Activated naive CD4-positive, alpha-beta T cell treated with anti-CD3 and anti-CD28 coated beads, Interleukin-2, amount 50 U/mL, for 72 hours (primary cell): ENCODE results near the gene SHOC2. TPM values are rescaled to one million over a fixed set of nuclear protein-coding genes. Genes with fewer than 3 reads are reported as not detected.

Experiments
- ATAC-seq, 2 donors: fragments of 150-1000 bp; cut with Tn5 transposase; 2 replicates each; pipeline ENCODE4 v1.10.0; 2021; ENCODE audit warnings: mild to moderate bottlenecking in 2 of 2, moderate library complexity in 2 of 2
- DNase-seq, 2 donors: peaks; one replicate each; pipeline ENCODE4 v3.0.0; 2021 to 2022; ENCODE audit warnings: low spot score in 2 of 2
- H3K27ac Mint-ChIP-seq, 2 donors: one replicate each; pipeline ENCODE4 v1.8.0; 2022; ENCODE audit warnings: mild to moderate bottlenecking in 2 of 2, mixed read lengths in 2 of 2
- H3K36me3 Mint-ChIP-seq, 2 donors: one replicate each; pipeline ENCODE4 v1.8.0; 2022; ENCODE audit warnings: mixed read lengths in 2 of 2
- H3K9me3 Mint-ChIP-seq, 2 donors: one replicate each; pipeline ENCODE4 v1.8.0; 2022; ENCODE audit warnings: mixed read lengths in 2 of 2
- total RNA-seq, 2 donors: library from RNA; stranded (reverse); gene quantifications; one replicate each; pipeline ENCODE4 v1.2.3, GENCODE V29; 2022

The SHOC2 gene
- total RNA-seq = 10 to 100 TPM; 33.7 to 35.9 TPM

DNA sequence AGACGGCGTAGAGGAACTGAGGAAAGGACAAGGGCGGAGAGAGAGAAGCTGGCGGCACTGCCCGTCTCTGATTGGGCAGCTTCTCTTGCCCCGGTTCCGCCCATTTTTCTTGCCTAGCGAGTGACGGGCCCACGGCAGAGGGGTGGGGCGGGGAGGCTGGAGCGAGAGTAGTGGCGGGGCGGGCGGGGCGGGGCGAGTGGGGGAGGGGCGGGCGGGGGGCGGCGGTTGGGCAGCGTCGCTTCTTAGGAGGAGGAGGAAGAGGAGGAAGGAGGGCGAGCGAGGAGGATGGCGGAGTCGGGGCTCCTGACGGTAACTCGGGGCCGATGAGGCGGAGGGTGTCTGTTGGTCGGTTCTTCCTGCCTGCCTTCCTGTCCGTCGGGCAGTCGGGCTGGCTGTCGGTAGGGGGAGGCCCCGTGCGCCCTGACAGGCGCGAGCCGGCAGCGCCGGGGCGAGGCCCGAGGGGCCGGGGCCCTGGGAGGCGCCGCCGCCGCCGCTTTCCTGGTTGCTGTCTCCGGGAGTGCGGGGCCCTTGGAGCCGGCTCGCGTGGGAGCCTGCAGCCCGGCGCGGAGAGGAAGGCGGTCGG, at the start of gene SHOC2:
Gene SHOC2, plus strand, starts transcription at position 256 of the 583 bp plus-strand sequence. CDS start 44,755 bp downstream, outside the sequence.
- ATAC-seq (peak; percentile 44 to 45), DNase-seq (peak; percentile 74 to 99)
- Mint-ChIP-seq H3K9me3 (no peaks in the 10 kb centered on the region), H3K27ac (peak within 1 kb of the TSS; percentile 99), H3K36me3 (peaks cover 7 to 16% of the 10 kb centered on the region in 2 donors)

- Mint-ChIP-seq H3K36me3 (peaks cover 9 to 22% of the 10 kb centered on the region in 2 donors), H3K27ac (peak overlapping the region; percentile 93 to 94), H3K9me3 (peaks cover 0 to 9% of the 10 kb centered on the region in 2 donors)
- ATAC-seq = no peak
- no peak for DNase-seq
Measured at GRCh38 chr10:110870823-110871297, 48.5 kb upstream of the SHOC2 start.

GRCh38 chr10:110871298-110872084, 47.9 kb upstream of the SHOC2 start, which contains the start of gene PDCD4:
Gene PDCD4 (plus strand): TSS chr10:110871928. CDS start chr10:110876028, 4,100 bp downstream.
- Mint-ChIP-seq H3K9me3 (peaks cover 0 to 9% of the 10 kb centered on the region in 2 donors), H3K27ac (peak within 1 kb of the TSS; percentile 93 to 97), H3K36me3 (peaks cover 9 to 22% of the 10 kb centered on the region in 2 donors)
- DNase-seq (peak; percentile 92 to 97), ATAC-seq (peak; percentile 86 to 87)

DNA sequence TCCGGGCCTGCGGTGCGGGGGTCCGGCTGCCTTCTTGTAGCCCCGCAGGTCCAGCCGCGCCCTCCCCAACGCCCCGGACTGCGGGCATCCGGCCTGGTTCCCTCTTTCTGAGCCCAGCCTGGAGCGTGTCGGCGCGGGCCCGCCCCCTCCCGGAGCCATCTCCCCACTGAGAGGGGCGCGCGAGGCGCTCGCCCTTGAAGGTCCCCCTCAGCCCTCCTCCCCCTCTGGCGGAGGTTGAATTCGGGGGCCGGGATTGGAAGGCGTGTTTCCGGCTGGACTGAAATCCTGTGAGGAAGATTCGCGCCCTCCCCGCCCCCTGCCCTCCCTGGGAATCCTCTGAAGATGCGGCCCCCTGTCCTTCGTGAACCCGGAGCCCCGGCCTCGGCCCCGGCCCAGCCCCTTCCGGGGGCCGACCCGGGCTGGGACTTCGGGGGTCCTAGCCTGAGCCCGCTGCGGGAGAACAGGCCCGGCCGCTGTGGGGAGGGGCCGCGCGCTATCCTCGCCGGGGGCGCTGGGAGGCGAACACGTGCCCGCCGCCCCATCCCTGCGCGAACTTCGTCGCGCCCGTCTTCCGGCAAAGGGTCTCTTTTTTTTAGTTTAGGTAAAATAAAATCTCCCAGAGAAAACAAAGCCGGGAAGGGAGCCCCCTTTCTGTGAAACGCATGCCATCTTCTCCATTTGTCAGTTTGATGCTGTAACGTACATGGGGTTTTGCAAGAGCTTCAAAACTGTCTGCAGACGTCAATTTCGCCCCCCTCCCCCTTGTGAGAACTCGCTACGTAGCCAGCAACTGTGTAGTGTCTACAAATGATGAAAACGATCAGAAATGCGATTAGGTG, 47.0 kb upstream of the SHOC2 start:
- Mint-ChIP-seq H3K27ac (peak overlapping the region; percentile 93 to 97), H3K9me3 (peaks cover 0 to 9% of the 10 kb centered on the region in 2 donors)
- ATAC-seq = peak; percentile 75 to 79

DNA sequence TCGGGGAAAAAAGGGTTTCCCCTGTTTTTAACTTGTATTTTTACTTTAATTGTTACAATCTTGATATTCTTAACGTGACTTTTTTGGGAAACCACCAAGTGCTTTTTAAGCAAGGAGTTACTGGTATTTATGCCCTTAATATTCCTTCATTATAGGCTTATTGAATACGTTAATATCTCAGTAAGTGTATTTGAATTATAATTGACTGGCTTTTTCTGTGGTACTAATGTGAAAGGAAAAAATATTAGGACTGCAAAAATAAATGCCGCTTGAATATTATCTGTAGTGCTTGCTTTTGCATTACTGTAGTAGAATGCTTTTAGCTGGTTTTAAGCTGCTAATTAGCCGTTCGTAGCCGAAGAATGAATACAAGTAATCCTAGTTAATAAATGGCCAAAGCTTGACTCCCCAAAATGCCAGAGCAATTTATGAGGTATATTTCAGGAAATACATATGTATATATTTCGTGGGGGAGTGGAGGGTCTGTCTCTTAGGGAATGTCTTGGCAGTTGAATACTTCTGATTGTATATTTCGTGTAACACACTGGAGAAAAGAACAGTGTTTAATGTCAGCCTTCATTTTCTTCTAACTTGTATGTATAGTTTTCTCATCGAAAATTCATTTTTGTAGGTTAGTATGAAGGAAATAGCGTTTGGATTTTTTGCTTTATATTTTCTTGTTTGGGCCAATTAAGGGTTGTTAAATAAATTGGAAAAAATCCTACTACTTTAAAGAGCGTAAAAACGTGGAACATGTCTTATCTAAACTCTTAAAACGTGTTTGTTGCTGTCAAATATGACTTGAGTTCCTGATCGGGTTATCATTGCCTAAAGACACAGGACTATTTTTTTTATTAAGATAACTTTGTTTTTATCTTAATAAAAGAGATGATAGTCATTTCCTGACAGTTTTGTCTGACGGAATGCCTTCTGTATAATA, 46.1 kb upstream of the SHOC2 start:
- Mint-ChIP-seq H3K36me3 (peaks cover 15 to 22% of the 10 kb centered on the region in 2 donors), H3K9me3 (peaks cover 0 to 9% of the 10 kb centered on the region in 2 donors), H3K27ac (peak overlapping the region; percentile 93 to 97)
- ATAC-seq = no peak
- no peak for DNase-seq

More for the DNA sequence above, 47.0 kb upstream of the SHOC2 start:
- peak; percentile 64 to 74 for DNase-seq
- peaks cover 9 to 22% of the 10 kb centered on the region in 2 donors for H3K36me3 Mint-ChIP-seq

- Mint-ChIP-seq H3K27ac (peak overlapping the region; percentile 13 to 93), H3K36me3 (peaks cover 15 to 22% of the 10 kb centered on the region in 2 donors), H3K9me3 (peaks cover 0 to 9% of the 10 kb centered on the region in 2 donors)
- ATAC-seq (no peak), DNase-seq (no peak)
Measured at GRCh38 chr10:110873951-110874350, 45.5 kb upstream of the SHOC2 start.

DNA sequence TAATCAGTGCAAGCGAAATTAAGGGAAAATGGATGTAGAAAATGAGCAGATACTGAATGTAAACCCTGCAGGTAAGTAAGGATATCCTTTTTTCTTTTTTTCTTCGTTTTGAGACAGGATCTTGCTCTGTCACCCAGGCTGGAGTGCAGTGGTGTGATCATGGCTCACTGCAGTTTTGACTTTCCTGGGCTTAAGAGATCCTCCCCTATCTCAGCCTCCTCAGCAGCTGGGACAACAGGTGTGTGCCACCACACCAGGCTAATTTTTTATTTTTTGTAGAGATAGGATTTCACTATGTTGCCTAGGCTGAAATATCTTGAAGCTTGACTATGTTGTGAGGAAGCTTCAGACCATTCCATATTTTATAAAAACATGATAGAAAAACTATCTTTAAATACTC, 43.4 kb upstream of the SHOC2 start:
- Mint-ChIP-seq H3K36me3 (peaks cover 7 to 16% of the 10 kb centered on the region in 2 donors), H3K9me3 (no peaks in the 10 kb centered on the region), H3K27ac (no peak overlapping the region)
- ATAC-seq = no peak
- no peak for DNase-seq

DNA sequence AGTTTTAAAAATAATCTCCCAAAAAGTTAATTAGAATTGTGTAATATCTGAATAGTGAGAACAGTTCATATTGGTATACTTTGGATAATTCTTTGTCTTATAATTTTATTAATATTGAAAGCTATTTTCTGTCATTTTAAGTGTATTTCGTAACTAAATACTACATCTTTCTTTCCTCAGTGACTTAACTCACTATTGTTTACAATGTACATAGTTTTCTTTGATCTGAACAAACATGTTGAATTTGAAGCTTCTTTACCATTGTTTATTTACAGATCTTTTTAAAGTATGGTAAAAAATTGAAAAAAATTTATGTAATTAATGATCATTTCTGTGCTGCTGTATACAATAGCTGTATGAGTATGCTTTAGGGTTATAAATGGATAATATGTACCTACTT, 42.6 kb upstream of the SHOC2 start:
- ATAC-seq = no peak
- DNase-seq = no peak
- H3K36me3 Mint-ChIP-seq = peaks cover 2 to 20% of the 10 kb centered on the region in 2 donors
- no peak overlapping the region for H3K27ac Mint-ChIP-seq
- H3K9me3 Mint-ChIP-seq = no peaks in the 10 kb centered on the region

- ATAC-seq = peak; percentile 44 to 78
- peaks cover 5 to 32% of the 10 kb centered on the region in 2 donors for H3K36me3 Mint-ChIP-seq
- no peaks in the 10 kb centered on the region for H3K9me3 Mint-ChIP-seq
- peak overlapping the region; percentile 15 to 28 for H3K27ac Mint-ChIP-seq
- no peak for DNase-seq
Measured at GRCh38 chr10:110880012-110880411, 39.4 kb upstream of the SHOC2 start.

DNA sequence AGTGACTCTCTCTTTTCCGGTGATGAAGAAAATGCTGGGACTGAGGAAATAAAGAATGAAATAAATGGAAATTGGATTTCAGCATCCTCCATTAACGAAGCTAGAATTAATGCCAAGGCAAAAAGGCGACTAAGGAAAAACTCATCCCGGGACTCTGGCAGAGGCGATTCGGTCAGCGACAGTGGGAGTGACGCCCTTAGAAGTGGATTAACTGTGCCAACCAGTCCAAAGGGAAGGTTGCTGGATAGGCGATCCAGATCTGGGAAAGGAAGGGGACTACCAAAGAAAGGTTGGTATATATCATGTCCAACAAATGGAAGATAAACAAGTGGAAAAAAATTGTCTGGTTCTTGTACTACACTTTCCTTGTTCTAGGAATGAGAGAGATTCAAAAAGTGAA, 38.2 kb upstream of the SHOC2 start:
- H3K27ac Mint-ChIP-seq = peak overlapping the region in 1 of 2 donors; percentile 48
- H3K36me3 Mint-ChIP-seq = peaks cover 5 to 35% of the 10 kb centered on the region in 2 donors
- DNase-seq (no peak), ATAC-seq (no peak)
- H3K9me3 Mint-ChIP-seq = no peaks in the 10 kb centered on the region

DNA sequence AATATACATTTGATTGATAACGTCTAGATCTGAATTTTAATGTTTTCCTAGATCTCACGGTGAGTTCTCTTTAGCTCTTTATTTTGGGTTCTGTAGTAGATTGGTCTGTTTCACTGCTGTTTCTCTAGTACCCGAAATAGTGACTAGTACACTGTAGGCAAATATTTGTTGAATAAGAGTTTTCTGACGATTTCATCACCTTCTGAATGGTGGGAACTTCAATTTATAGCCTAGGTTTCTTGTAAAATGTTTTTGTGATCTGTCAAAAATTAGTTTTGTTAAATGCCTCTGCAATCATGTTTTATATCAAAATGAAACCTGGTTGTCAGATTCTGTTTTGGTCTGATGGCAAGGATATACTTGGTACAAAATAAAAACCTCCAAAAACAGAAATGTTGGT, 37.5 kb upstream of the SHOC2 start:
- DNase-seq (no peak), ATAC-seq (no peak)
- Mint-ChIP-seq H3K27ac (no peak overlapping the region), H3K36me3 (peaks cover 5 to 35% of the 10 kb centered on the region in 2 donors), H3K9me3 (no peaks in the 10 kb centered on the region)

DNA sequence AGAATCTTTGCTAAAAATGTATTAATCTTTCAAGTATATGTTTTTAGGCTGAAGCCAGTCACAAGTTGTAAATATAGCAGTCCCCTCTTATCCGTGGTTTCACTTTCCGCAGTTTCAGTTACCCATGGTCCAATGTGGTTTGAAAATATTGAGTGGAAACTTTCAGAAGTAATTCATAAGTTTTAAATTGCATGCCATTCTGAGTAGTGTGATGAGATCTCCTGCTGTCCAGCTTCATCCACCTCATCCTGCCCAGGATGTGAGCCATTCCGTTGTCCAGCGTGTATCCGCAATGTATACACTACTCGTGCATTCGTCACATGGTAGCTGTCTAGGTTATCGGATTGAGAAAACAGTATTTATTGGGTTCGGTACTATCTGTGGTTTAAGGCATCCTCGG, 35.5 kb upstream of the SHOC2 start:
- Mint-ChIP-seq H3K36me3 (peaks cover 5 to 34% of the 10 kb centered on the region in 2 donors), H3K9me3 (no peaks in the 10 kb centered on the region), H3K27ac (peak overlapping the region in 1 of 2 donors; percentile 34)
- DNase-seq (no peak), ATAC-seq (peak; percentile 54 to 70)

- Mint-ChIP-seq H3K36me3 (peaks cover 5 to 32% of the 10 kb centered on the region in 2 donors), H3K9me3 (no peaks in the 10 kb centered on the region), H3K27ac (peak overlapping the region in 1 of 2 donors; percentile 54)
- ATAC-seq (no peak), DNase-seq (no peak)
Measured at GRCh38 chr10:110885932-110886674, 33.3 kb upstream of the SHOC2 start.

- no peaks in the 10 kb centered on the region for H3K9me3 Mint-ChIP-seq
- ATAC-seq (peak in 1 of 2 donors; percentile 43), DNase-seq (no peak)
- no peak overlapping the region for H3K27ac Mint-ChIP-seq
- peaks cover 5 to 25% of the 10 kb centered on the region in 2 donors for H3K36me3 Mint-ChIP-seq
Measured at GRCh38 chr10:110887560-110887959, 31.8 kb upstream of the SHOC2 start.
